Fibroblast of lung (primary cell): ENCODE results near the gene DPYSL3. TPM values are rescaled to one million over a fixed set of nuclear protein-coding genes. Genes with fewer than 3 reads are reported as not detected.
A peak's percentile ranks its signal among the peaks of the same experiment; 100 is the strongest.

ENCODE experiments used
- DNase-seq, 2 donors: peaks; one replicate each; pipeline versions ENCODE4 v3.0.0 to v3.0.0-alpha.2; 2010; ENCODE audit warnings: low read depth in 2 of 2
- H2AFZ ChIP-seq: 2 replicates; pipeline ENCODE4 v1.5.1; 2012; ENCODE audit warnings: low read length, control low read depth, inconsistent platforms
- H3K27ac ChIP-seq: 2 replicates; pipeline ENCODE4 v1.5.1; 2011; ENCODE audit warnings: low read length, control low read depth; ENCODE audit not compliant: insufficient read depth
- H3K27me3 ChIP-seq: 2 replicates; pipeline ENCODE4 v1.5.1; 2011; ENCODE audit warnings: mild to moderate bottlenecking, low read length; ENCODE audit not compliant: control insufficient read depth, insufficient read depth
- H3K36me3 ChIP-seq: 2 replicates; pipeline ENCODE4 v1.5.1; 2011; ENCODE audit warnings: low read length; ENCODE audit not compliant: control insufficient read depth, insufficient read depth
- H3K4me1 ChIP-seq: 2 replicates; pipeline ENCODE4 v1.5.1; 2011; ENCODE audit warnings: low read length; ENCODE audit not compliant: control insufficient read depth, insufficient read depth; ENCODE audit errors: extremely low read depth
- H3K4me2 ChIP-seq: 2 replicates; pipeline ENCODE4 v1.5.1; 2011; ENCODE audit warnings: low read length, control low read depth; ENCODE audit not compliant: insufficient read depth; ENCODE audit errors: extremely low read depth
- H3K4me3 ChIP-seq, 4 experiments: fragments of 200-600 bp in 1 of 4; sonication (generic) in 1 of 4; replicated peaks in 1 of 4; 2 replicates each; pipeline ENCODE4 v1.5.1; 2011 to 2016; ENCODE audit warnings: low read length in 4 of 4, low read depth in 3 of 4, mild to moderate bottlenecking in 3 of 4, control low read depth in 2 of 4, inconsistent platforms in 1 of 4, mixed read lengths in 1 of 4; ENCODE audit not compliant: insufficient read depth in 1 of 4; ENCODE audit errors: control extremely low read depth in 1 of 4
- H3K79me2 ChIP-seq: 2 replicates; pipeline ENCODE4 v1.5.1; 2012; ENCODE audit warnings: mild to moderate bottlenecking, low read length, inconsistent platforms; ENCODE audit not compliant: control insufficient read depth, insufficient read depth
- H3K9ac ChIP-seq: 2 replicates; pipeline ENCODE4 v1.5.1; 2011; ENCODE audit warnings: mild to moderate bottlenecking, low read length, control low read depth; ENCODE audit not compliant: insufficient read depth
- H3K9me3 ChIP-seq: 2 replicates; pipeline ENCODE4 v1.5.1; 2012; ENCODE audit warnings: low read depth, low read length; ENCODE audit not compliant: control insufficient read depth, insufficient read depth
- H4K20me1 ChIP-seq: 2 replicates; pipeline ENCODE4 v1.5.1; 2011; ENCODE audit warnings: low read length; ENCODE audit not compliant: control insufficient read depth, insufficient read depth; ENCODE audit errors: extremely low read depth
- EZH2 ChIP-seq: IDR thresholded peaks from 2 replicates; pipeline ENCODE4 v1.5.1; 2012; ENCODE audit warnings: low read length, control low read depth, mild to moderate bottlenecking; ENCODE audit errors: missing control alignments
- polyA plus RNA-seq, 2 donors: library from polyadenylated mRNA; depleted of rRNA in 1 of 2; stranded (reverse) in 1 of 2; unstranded in 1 of 2; fragments of >200 nt; gene quantifications; 2 replicates each; pipeline ENCODE4 v1.2.1, GENCODE V29; 2011 to 2012; ENCODE audit warnings: missing spikeins in 1 of 2
- total RNA-seq: library from RNA; depleted of rRNA; stranded (reverse); fragments of >200 nt; gene quantifications from 2 replicates; pipeline ENCODE4 v1.2.1, GENCODE V29; 2014
- TF ChIP-seq, protein P1 (sequence below), 2 donors: IDR thresholded peaks in 1 of 2; conservative IDR thresholded peaks in 1 of 2; 1 replicate in 1 of 2; 2 replicates in 1 of 2; pipeline ENCODE4 v1.5.1; 2011 to 2012; ENCODE audit warnings: low read length in 2 of 2, control low read depth in 1 of 2, inconsistent platforms in 1 of 2, low read depth in 1 of 2, mild to moderate bottlenecking in 1 of 2

The DPYSL3 gene
- total and polyA plus RNA-seq, 2 donors (not counting 1 experiment from before 2014, with no cell fraction given), result 52.4 to 206 TPM

DNA sequence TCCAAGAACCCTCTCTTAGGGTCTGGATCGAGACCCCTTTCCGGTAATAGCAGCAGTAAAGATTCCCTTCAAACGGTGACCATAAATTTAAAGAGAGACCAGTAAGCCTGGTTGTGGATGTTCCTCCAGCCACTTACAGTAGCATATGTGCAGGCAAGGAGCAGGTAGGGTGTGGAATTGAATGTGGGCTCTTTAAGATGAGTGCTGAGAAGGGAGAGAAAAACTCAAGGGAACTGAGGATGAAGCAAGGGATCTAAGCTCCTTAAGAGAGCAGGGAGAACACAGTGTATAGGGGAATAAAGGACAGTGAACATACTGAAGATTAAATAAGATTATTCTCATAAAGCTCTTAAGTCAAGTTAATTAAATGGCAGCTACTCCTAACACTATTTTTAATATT, 51.3 kb downstream of the DPYSL3 start:
- Histone ChIP-seq H3K79me2 (peaks cover 20% of the 10 kb centered on the region), H3K27me3 (no peaks in the 10 kb centered on the region), H3K9ac (no peak overlapping the region), H4K20me1 (no peaks in the 10 kb centered on the region), H3K4me2 (no peak overlapping the region), H2AFZ (no peak overlapping the region), H3K27ac (no peak overlapping the region), H3K4me1 (peaks cover 3% of the 10 kb centered on the region), H3K9me3 (no peaks in the 10 kb centered on the region), H3K36me3 (no peaks in the 10 kb centered on the region), H3K4me3 (no peak overlapping the region)
- TF ChIP-seq EZH2, result no peak
- TF ChIP-seq, protein P1, sequence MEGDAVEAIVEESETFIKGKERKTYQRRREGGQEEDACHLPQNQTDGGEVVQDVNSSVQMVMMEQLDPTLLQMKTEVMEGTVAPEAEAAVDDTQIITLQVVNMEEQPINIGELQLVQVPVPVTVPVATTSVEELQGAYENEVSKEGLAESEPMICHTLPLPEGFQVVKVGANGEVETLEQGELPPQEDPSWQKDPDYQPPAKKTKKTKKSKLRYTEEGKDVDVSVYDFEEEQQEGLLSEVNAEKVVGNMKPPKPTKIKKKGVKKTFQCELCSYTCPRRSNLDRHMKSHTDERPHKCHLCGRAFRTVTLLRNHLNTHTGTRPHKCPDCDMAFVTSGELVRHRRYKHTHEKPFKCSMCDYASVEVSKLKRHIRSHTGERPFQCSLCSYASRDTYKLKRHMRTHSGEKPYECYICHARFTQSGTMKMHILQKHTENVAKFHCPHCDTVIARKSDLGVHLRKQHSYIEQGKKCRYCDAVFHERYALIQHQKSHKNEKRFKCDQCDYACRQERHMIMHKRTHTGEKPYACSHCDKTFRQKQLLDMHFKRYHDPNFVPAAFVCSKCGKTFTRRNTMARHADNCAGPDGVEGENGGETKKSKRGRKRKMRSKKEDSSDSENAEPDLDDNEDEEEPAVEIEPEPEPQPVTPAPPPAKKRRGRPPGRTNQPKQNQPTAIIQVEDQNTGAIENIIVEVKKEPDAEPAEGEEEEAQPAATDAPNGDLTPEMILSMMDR (conservative IDR thresholded peaks at IDR 0.05 in 1 of 2, IDR thresholded peaks at IDR 0.05 in 1 of 2; ENCODE audit: low read depth in 1 of 2, low read length in 2 of 2), result no peak
- DNase-seq, result no peak

DNA sequence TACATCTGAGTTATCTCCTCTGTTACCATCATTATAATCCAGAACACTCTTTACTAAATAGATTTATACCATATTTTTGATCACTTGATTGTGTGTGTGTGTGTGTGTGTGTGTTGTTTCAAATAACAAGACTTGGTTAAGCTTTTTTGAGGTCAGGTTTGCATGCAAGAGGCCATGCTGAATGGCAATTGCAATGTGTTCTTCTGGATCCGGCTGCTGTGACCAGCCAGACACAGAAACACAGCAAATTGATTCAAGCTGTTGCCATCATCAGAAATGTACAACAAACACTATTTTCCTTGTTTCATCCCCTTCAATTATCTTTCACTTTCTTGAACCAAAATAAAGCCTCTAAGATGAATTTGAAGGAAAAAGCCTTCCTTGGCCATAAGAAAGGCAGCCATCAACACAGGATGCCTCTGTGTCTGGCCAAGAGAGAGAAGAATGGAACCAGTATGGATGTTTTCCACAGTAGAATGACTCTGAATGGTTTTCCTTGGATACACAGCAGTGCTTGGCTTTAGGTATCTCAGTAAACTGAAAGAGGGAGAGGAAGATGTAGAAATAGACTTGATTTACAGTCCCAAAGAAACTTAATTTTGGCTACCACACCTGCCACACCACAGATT, 53.9 kb downstream of the DPYSL3 start:
- peak overlapping the region; percentile 40 for H3K27ac ChIP-seq
- peak in 1 of 2 donors; percentile 38 for DNase-seq
- peaks cover 30% of the 10 kb centered on the region for H3K79me2 ChIP-seq
- H3K4me3 ChIP-seq, result no peak overlapping the region
- no peaks in the 10 kb centered on the region for H3K27me3 ChIP-seq
- H4K20me1 ChIP-seq, result no peaks in the 10 kb centered on the region
- H3K4me2 ChIP-seq, result peak overlapping the region; percentile 28
- H3K36me3 ChIP-seq, result no peaks in the 10 kb centered on the region
- H3K4me1 ChIP-seq, result peaks cover 3% of the 10 kb centered on the region
- TF ChIP-seq EZH2, result no peak
- TF ChIP-seq, protein P1 (conservative IDR thresholded peaks at IDR 0.05 in 1 of 2, IDR thresholded peaks at IDR 0.05 in 1 of 2; ENCODE audit: low read depth in 1 of 2, low read length in 2 of 2), result no peak
- H2AFZ ChIP-seq, result no peak overlapping the region
- H3K9me3 ChIP-seq, result no peaks in the 10 kb centered on the region
- no peak overlapping the region for H3K9ac ChIP-seq

DNA sequence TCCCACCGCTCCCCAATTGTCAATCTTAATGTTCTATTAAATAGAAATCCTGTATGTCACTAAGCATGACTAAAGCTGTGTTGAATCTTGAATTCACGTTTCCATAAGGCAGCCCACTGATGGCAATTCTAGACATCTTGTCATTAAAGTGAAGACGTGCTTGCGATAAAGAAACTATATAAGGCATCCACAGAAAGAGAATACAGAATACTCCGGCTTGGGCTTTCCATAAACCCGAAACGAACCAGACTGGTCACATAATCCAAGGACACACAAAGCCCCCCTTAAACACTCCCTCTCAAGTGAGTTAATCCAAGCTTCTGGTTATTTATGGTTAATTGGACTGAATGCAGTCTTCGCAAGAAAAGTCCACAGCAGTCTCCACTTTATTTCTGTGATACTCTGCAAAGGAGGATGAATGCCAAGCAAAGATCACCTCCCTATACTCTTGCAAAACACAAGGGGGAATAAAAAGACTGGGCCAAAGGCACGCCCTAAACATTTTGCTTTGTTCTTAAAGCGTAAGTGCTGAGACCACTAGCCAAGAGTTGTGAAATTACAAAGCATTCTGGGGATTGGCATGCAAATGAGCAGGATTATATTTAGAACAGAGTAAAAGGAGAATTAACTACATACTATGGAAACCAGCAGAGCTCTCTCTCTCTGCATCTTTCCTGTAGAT, 54.7 kb downstream of the DPYSL3 start:
- Histone ChIP-seq H3K36me3 (no peaks in the 10 kb centered on the region), H3K4me1 (peaks cover 3% of the 10 kb centered on the region), H3K27me3 (no peaks in the 10 kb centered on the region), H3K27ac (peak overlapping the region; percentile 77), H2AFZ (no peak overlapping the region), H3K4me2 (peak overlapping the region; percentile 63), H3K9ac (no peak overlapping the region), H3K9me3 (no peaks in the 10 kb centered on the region), H3K79me2 (peaks cover 28% of the 10 kb centered on the region), H4K20me1 (no peaks in the 10 kb centered on the region), H3K4me3 (peak overlapping the region in 2 of 4 experiments; percentile 7 to 85)
- no peak for TF ChIP-seq EZH2
- TF ChIP-seq, protein P1 (conservative IDR thresholded peaks at IDR 0.05 in 1 of 2, IDR thresholded peaks at IDR 0.05 in 1 of 2; ENCODE audit: low read depth in 1 of 2, low read length in 2 of 2), result no peak
- DNase-seq, result peak; percentile 90 to 93
